ENCODE measurements around the gene EIF3C. TPM values are rescaled to one million over a fixed set of nuclear protein-coding genes. Genes with fewer than 3 reads are reported as not detected.
"Not testable (repeated sequence)": the region's sequence is repeated elsewhere in the genome, so short reads cannot be mapped to it uniquely, and the experiment has no call there.

The EIF3C gene
- 100 to 1,000 TPM; 231 to 288 (median 244) TPM for total RNA-seq
- 271 TPM for total RNA-seq (2013)

- DNase-seq; H3K9me3 Mint-ChIP-seq; H3K4me3 ChIP-seq (ENCODE audit: low read length); H3K4me1 Mint-ChIP-seq; H3K36me3 Mint-ChIP-seq; H3K27ac Mint-ChIP-seq; H3K27ac ChIP-seq (ENCODE audit: low read length); H3K4me1 ChIP-seq (ENCODE audit: control insufficient read depth, insufficient read depth, low read length); H3K27me3 Mint-ChIP-seq (ENCODE audit: low read depth in 2 of 2); H3K4me3 Mint-ChIP-seq; intact Hi-C loops (cut with micrococcal nuclease); H3K9me3 ChIP-seq (ENCODE audit: control insufficient read depth, insufficient read depth, low read length); H3K27me3 ChIP-seq (ENCODE audit: control insufficient read depth, insufficient read depth, low read length); H3K36me3 ChIP-seq (ENCODE audit: control insufficient read depth, insufficient read depth, low read length): not testable (repeated sequence)
- ATAC-seq: peak; percentile 99
- no CpG with 5 or more reads among the region's 66 CpGs for WGBS (ENCODE audit: insufficient coverage)
These were observed at the start of gene EIF3C for GRCh38 chr16:28711220-28712083. Gene EIF3C (plus strand): TSS chr16:28711464. CDS start chr16:28711687, 223 bp downstream.

GRCh38 chr16:28666264-28666663 is 45.0 kb upstream of the EIF3C start:
- intact Hi-C loops (cut with micrococcal nuclease); H3K4me3 Mint-ChIP-seq; H3K36me3 ChIP-seq (ENCODE audit: control insufficient read depth, insufficient read depth, low read length); H3K9me3 Mint-ChIP-seq; DNase-seq; H3K4me3 ChIP-seq (ENCODE audit: low read length); H3K36me3 Mint-ChIP-seq; H3K27me3 ChIP-seq (ENCODE audit: control insufficient read depth, insufficient read depth, low read length); H3K27ac Mint-ChIP-seq; H3K27ac ChIP-seq (ENCODE audit: low read length); H3K4me1 Mint-ChIP-seq; H3K4me1 ChIP-seq (ENCODE audit: control insufficient read depth, insufficient read depth, low read length); H3K9me3 ChIP-seq (ENCODE audit: control insufficient read depth, insufficient read depth, low read length); ATAC-seq; H3K27me3 Mint-ChIP-seq (ENCODE audit: low read depth in 2 of 2): not testable (repeated sequence)
- WGBS (ENCODE audit: insufficient coverage): 86% methylated on average over 6 of the region's 25 CpGs

GRCh38 chr16:28667480-28667879 is 43.8 kb upstream of the EIF3C start:
- not testable (repeated sequence) for H3K4me3 Mint-ChIP-seq
- no CpG with 5 or more reads among the region's 7 CpGs for WGBS (ENCODE audit: insufficient coverage)

GRCh38 chr16:28668199-28668598 is 43.1 kb upstream of the EIF3C start:
- H3K4me1 Mint-ChIP-seq; DNase-seq; H3K9me3 Mint-ChIP-seq; ATAC-seq; H3K4me1 ChIP-seq (ENCODE audit: control insufficient read depth, insufficient read depth, low read length); H3K36me3 ChIP-seq (ENCODE audit: control insufficient read depth, insufficient read depth, low read length); H3K27me3 ChIP-seq (ENCODE audit: control insufficient read depth, insufficient read depth, low read length); H3K4me3 ChIP-seq (ENCODE audit: low read length); H3K27me3 Mint-ChIP-seq (ENCODE audit: low read depth in 2 of 2); H3K4me3 Mint-ChIP-seq; H3K36me3 Mint-ChIP-seq; H3K27ac ChIP-seq (ENCODE audit: low read length); H3K9me3 ChIP-seq (ENCODE audit: control insufficient read depth, insufficient read depth, low read length); H3K27ac Mint-ChIP-seq; intact Hi-C loops (cut with micrococcal nuclease): not testable (repeated sequence)
- no CpG with 5 or more reads among the region's 4 CpGs for WGBS (ENCODE audit: insufficient coverage)

More at GRCh38 chr16:28667480-28667879, 43.8 kb upstream of the EIF3C start:
- H3K4me1 ChIP-seq (ENCODE audit: control insufficient read depth, insufficient read depth, low read length); intact Hi-C loops (cut with micrococcal nuclease); H3K27me3 Mint-ChIP-seq (ENCODE audit: low read depth in 2 of 2); H3K36me3 ChIP-seq (ENCODE audit: control insufficient read depth, insufficient read depth, low read length); H3K36me3 Mint-ChIP-seq; H3K4me3 ChIP-seq (ENCODE audit: low read length); H3K9me3 ChIP-seq (ENCODE audit: control insufficient read depth, insufficient read depth, low read length); ATAC-seq; H3K27ac Mint-ChIP-seq; H3K9me3 Mint-ChIP-seq; H3K27ac ChIP-seq (ENCODE audit: low read length); H3K27me3 ChIP-seq (ENCODE audit: control insufficient read depth, insufficient read depth, low read length); H3K4me1 Mint-ChIP-seq; DNase-seq: not testable (repeated sequence)

- H3K4me3 ChIP-seq (ENCODE audit: low read length); H3K9me3 ChIP-seq (ENCODE audit: control insufficient read depth, insufficient read depth, low read length); DNase-seq; H3K4me3 Mint-ChIP-seq; intact Hi-C loops (cut with micrococcal nuclease); H3K27me3 ChIP-seq (ENCODE audit: control insufficient read depth, insufficient read depth, low read length); H3K27me3 Mint-ChIP-seq (ENCODE audit: low read depth in 2 of 2); H3K4me1 Mint-ChIP-seq; H3K27ac ChIP-seq (ENCODE audit: low read length); H3K4me1 ChIP-seq (ENCODE audit: control insufficient read depth, insufficient read depth, low read length); H3K27ac Mint-ChIP-seq; H3K36me3 ChIP-seq (ENCODE audit: control insufficient read depth, insufficient read depth, low read length); H3K9me3 Mint-ChIP-seq; H3K36me3 Mint-ChIP-seq: not testable (repeated sequence)
- no CpG with 5 or more reads among the region's 10 CpGs for WGBS (ENCODE audit: insufficient coverage)
- ATAC-seq: peak; percentile 93 to 99 (median 93)
These were observed 22.8 kb upstream of the EIF3C start for GRCh38 chr16:28688327-28688952.

GRCh38 chr16:28689425-28689824 is 21.8 kb upstream of the EIF3C start:
- no CpG with 5 or more reads among the region's 13 CpGs for WGBS (ENCODE audit: insufficient coverage)
- H3K9me3 Mint-ChIP-seq; H3K9me3 ChIP-seq (ENCODE audit: control insufficient read depth, insufficient read depth, low read length); H3K36me3 ChIP-seq (ENCODE audit: control insufficient read depth, insufficient read depth, low read length); H3K4me3 ChIP-seq (ENCODE audit: low read length); H3K4me1 ChIP-seq (ENCODE audit: control insufficient read depth, insufficient read depth, low read length); DNase-seq; H3K27me3 ChIP-seq (ENCODE audit: control insufficient read depth, insufficient read depth, low read length); H3K27ac ChIP-seq (ENCODE audit: low read length); H3K4me3 Mint-ChIP-seq; H3K27me3 Mint-ChIP-seq (ENCODE audit: low read depth in 2 of 2); H3K36me3 Mint-ChIP-seq; intact Hi-C loops (cut with micrococcal nuclease); H3K27ac Mint-ChIP-seq; H3K4me1 Mint-ChIP-seq: not testable (repeated sequence)
- peak in 2 of 3 donors; percentile 23 to 42 for ATAC-seq

- H3K27ac Mint-ChIP-seq; H3K27me3 Mint-ChIP-seq (ENCODE audit: low read depth in 2 of 2); H3K27ac ChIP-seq (ENCODE audit: low read length); H3K4me1 ChIP-seq (ENCODE audit: control insufficient read depth, insufficient read depth, low read length); H3K36me3 Mint-ChIP-seq; H3K4me3 Mint-ChIP-seq; H3K27me3 ChIP-seq (ENCODE audit: control insufficient read depth, insufficient read depth, low read length); H3K9me3 ChIP-seq (ENCODE audit: control insufficient read depth, insufficient read depth, low read length); DNase-seq; ATAC-seq; H3K4me1 Mint-ChIP-seq; H3K36me3 ChIP-seq (ENCODE audit: control insufficient read depth, insufficient read depth, low read length); H3K9me3 Mint-ChIP-seq; H3K4me3 ChIP-seq (ENCODE audit: low read length); intact Hi-C loops (cut with micrococcal nuclease): not testable (repeated sequence)
- 86% methylated on average over 1 of the region's 4 CpGs for WGBS (ENCODE audit: insufficient coverage)
These were observed 19.5 kb upstream of the EIF3C start for GRCh38 chr16:28691722-28692121.
